ENCODE results near the gene MYO5A.
A peak's percentile ranks its signal among the peaks of the same experiment; 100 is the strongest.
"Not testable (repeated sequence)": the region's sequence is repeated elsewhere in the genome, so short reads cannot be mapped to it uniquely, and the experiment has no call there.

Gene MYO5A

GRCh38 chr15:52528564-52529340, at the start of gene MYO5A:
Gene MYO5A (minus strand): TSS chr15:52528880. CDS start chr15:52528806, 74 bp downstream.
- DNase-seq = peak; percentile 71

GRCh38 chr15:52576692-52577091, 48.0 kb upstream of the MYO5A start:
- DNase-seq = no peak

GRCh38 chr15:52575573-52575972, 46.9 kb upstream of the MYO5A start:
- not testable (repeated sequence) for DNase-seq

DNA sequence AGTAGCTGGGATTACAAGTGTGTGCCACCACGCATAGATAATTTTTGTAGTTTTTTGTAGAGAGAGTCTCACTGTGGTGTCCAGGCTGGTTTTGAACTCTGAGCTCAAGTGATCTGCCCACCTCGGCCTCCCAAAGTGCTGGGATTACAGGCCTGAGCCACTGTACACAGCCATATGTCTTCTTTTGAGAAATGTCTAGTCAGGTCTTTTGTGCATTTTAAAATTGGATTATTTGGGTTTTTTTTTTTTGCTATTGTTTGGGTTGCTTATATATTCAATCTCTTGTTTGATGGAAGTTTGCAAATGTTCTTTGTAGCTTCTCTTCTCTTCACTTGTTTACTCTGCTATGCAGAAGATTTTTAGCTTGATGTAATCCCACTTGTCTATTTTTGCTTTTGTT, 46.4 kb upstream of the MYO5A start:
- no peak for DNase-seq

DNA sequence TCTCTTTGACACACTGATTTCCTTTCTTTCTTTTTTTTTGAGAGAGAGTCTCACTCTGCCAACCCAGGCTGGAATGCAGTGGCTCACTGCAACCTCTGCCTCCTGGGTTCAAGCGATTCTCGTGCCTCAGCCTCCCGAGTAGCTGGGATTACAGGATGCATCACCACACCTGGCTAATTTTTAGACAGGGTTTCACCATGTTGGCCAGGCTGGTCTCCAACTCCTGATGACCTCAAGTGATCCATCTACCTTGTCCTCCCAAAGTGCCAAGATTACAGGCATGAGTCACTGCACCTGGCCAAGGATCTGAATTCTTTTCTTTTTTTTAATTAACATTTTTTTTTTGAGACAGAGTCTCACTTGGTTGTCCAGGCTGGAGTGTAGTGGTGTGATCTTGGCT, 45.9 kb upstream of the MYO5A start:
- DNase-seq = not testable (repeated sequence)

DNA sequence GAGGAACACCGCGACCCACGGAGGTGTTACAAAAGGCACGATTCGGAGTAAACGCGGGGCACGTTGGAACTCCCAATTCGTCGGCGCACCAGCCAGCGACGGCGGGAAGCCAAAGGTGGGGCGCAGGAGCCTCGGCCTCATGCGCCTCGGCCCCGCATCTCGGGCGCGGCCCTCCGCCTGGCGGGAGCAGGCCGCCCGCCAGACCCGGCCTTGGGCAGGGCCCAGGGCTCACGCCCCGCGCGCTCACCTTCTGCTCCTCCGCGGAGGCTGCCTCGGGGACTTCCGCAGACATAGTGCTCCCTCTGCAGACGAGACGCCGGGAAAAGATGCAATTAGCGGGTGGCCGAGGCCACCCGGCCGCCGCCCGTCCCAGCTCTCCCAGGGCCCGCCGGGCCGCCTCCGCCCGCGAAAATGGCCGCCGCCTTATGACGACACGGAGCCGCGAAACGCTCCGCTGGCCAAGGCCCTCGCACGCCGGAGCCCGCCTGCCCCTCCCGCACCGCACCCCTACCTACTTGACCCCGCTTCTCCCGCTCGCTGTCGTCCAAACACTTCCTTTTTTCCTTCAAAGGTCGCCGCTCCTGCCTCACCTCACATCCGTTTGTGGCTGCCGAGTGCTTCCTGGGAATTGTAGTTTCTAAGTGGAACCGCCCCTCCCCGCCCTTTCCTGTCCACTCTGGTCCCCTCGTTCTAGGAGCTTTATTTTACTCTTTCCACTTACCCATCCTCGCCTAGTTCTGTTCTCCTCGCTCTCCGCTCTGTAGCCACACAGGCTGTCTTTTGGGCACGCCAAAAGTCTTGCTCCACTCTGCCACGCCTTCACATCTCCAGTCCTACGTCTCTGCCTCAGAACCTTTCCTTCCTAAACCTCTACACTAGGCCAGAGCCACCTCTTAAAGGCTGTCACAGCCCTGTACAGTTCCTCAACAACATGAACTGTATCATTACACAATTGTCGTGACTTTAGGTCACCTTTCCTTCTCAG, 40.2 kb upstream of the MYO5A start, which contains the start of gene ARPP19:
ARPP19 (minus strand) TSS at position 430 of the 985 bp plus-strand sequence; CDS start at position 292, 138 bp downstream.
- DNase-seq = peak; percentile 91

DNA sequence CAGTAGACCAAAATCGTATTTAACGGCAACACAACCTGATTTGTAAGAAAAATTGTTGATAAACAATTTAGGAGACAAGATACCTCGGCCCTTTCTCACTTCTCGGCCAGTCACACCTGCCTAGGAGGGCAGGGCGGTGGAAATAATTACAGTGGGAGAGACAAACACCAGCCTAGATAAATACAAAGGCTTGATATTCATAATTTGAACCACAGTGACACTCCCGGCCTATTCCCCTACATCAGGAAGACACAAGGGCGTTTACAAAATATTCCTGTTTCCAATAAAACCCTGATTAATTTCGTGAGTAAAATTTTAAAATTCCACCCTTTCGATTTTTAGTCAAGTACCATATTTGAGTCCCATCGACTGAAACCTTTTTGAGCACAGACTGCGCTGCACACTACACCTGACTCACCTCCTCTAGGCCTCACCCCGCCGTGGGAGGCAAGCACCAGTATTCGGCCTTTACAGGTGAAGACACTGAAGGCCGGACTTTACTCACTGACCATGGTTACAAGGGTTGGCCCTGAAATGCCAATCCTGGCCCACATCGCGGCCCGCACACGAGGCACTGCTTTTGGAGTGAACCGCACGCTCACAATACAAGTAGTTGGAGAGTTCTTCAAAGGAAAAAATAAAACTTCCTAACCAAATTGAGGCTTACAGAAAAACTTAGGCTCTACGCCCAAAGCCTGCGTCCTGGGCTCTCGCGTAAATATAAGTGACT, 39.4 kb upstream of the MYO5A start:
- peak; percentile 41 for DNase-seq

DNA sequence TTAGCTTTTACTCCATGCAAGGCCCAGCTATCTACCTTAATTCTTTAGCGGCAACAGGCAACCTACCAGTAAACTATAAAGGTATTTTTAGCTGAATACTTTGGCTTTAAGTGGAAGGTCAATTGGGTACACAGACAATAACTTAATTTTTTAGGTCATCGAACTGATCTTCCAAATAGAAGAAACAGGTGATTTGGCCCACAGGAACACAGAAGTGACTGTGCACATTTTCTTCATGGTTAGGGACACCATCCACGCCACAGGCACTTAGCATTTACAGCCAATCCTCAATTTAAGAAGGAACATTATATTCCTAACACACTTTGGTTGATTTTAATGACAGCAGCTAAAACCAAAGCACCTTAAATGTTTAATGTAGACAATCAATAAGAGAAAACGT, 38.2 kb upstream of the MYO5A start:
- DNase-seq = no peak

DNA sequence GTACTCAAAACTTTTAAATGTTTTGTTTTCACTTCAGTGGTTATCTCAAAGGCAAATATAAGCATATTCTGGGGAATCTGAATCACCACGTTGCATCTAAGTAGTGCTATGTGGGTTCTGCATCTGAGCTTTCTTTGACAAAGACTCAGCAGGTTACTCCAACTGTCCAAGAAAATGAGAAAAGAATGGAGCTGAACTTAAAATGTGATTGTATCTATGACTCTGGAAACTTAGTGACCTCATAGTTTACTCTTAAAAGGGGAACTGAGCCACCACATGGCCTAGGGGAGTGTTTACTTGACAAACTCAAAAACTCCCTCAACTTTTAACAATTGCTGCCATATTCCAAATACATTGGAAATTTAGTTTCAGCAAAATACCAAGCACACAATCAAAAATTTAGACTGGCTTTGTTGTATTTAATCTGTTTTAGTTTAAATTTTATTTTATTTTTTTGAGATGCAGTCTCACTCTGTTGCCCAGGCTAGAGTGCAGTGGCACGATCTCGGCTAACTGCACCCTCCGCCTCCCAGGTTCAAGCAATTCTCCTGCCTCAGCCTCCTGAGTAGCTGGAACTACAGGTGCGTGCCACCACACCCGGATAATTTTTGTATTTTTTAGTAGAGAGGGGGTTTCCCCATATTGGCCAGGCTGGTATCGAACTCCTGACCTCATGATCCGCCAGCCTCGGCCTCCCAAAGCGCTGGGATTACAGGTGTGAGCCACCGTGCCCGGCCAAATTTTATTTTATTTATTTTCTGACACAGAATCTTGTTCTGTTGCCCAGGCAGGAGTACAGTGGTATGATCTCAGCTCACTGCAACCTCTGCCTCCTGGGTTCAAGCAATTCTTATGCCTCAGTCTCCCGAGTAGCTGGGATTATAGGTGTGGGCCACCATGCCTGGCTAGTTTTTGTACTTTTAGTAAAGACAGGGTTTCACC, 37.0 kb upstream of the MYO5A start:
- DNase-seq = not testable (repeated sequence)

- peak; percentile 42 for DNase-seq
Measured at GRCh38 chr15:52563501-52564060, 34.9 kb upstream of the MYO5A start.

GRCh38 chr15:52559575-52559974, 30.9 kb upstream of the MYO5A start:
- no peak for DNase-seq

GRCh38 chr15:52559022-52559421, 30.3 kb upstream of the MYO5A start:
- no peak for DNase-seq

GRCh38 chr15:52558196-52558595, 29.5 kb upstream of the MYO5A start:
- no peak for DNase-seq

- no peak for DNase-seq
Measured at GRCh38 chr15:52557274-52557641, 28.6 kb upstream of the MYO5A start.

DNA sequence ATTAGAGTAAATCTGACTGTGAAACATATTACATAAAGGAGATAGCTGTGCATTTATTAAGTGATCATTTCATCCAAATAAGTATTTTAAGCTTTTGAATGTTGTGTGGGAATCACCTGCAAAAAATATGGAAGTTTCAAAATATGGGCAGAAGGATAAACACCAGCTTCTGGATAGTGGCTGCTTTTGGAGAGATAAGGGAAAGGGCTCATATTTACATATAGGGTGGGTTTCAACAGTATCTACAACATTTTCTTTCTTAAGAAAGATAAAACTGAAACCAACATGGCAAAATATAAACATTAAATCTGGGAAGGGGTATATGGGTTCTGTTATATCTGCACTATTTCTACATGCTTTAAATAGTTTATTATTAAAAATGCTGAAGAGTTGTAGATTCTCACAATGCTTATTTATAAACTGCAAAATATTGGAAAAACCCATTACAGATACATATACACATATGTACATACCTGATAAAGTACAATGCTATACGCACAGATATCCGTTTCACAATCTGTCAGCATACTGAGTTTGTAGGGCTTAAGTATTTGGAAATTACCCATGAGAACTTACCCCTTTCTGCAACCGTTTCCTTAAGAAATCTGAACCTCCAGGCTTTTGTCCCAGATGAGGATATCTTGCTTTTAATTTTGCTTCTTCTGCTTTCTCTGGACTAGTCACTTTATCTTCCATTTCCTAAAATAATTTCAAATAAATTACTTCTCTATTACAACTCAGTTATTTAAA, 28.0 kb upstream of the MYO5A start:
- no peak for DNase-seq

DNA sequence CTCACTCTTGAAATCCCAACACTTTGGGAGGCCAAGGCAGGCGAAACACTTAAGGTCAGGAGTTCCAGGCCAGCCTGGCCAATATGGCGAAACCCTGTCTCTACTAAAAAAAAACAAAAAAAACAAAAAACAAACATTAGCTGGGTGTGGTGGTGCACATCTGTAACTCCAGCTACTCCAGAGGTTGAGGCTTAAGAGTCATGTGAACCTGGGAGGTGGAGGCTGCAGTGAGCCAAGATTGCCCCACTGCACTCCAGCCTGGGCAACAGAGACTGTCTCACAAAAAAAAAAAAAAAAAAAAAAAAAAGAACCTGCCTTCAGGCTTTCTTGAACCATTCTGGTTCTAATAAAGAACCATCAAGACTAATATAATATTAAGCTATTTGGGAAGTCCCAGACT, 23.6 kb upstream of the MYO5A start:
- DNase-seq = no peak

- DNase-seq = no peak
Measured at GRCh38 chr15:52551762-52552161, 23.1 kb upstream of the MYO5A start.

DNA sequence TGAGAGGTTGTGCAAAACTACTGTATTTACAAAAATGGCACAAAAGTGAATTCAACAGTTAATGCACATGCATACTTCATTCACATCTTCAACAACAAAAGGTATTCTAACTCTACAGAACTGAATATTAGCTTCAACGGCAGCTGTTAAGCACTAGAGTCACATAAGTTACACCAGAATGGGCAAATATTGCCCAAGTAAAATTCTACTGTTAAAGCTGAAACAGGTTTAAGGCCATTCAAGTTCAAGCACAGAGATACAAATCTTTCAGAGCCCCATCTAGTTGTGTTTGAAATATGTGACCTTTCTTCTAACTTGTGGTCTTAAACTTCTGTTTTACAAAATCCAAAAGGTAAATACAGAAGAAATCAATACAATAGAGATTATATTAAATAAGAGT, 22.5 kb upstream of the MYO5A start:
- not testable (repeated sequence) for DNase-seq

GRCh38 chr15:52546031-52546751, 17.5 kb upstream of the MYO5A start:
- no peak for DNase-seq
